Measurements from ENCODE around the gene MCU.

GRCh38 chr10:72887043-72887442, 195.1 kb downstream of the MCU start:
- no peak for TF ChIP-seq CTCF (IDR thresholded peaks at IDR 0.05; ENCODE audit: insufficient read depth, low read depth, low read length)
- no peak for TF ChIP-seq EZH2 (IDR thresholded peaks at IDR 0.05; ENCODE audit: insufficient read depth, low read length)
